Panc1 (cell line): ENCODE results near the gene PGA3.

Experiments
- CTCF ChIP-seq: fragments of 450-650 bp; IDR thresholded peaks from 2 replicates; pipeline ENCODE4 v1.5.1; 2017; ENCODE audit warnings: mild to moderate bottlenecking
- TCF7L2 ChIP-seq: IDR thresholded peaks from 2 replicates; pipeline ENCODE4 v1.6.1; 2011; ENCODE audit warnings: mild to moderate bottlenecking, low read depth, low read length, inconsistent platforms

DNA sequence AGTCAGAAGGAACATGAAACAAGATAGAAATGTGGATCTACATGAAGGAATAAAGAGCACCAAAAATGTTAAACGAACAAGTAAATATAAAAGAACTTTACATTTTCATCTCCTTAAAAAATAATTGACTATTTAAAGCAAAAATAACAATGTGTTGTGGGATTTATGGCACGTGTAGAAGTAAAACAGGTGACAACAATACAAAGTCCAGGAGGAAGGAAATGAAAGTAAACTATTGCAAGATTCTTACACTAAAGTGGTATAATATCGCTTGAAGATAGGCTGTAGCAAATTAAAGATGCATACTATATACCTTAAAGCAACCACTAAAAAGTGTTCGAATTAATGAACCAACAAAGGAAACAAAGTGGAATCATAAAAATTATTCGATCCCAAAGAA is 47.6 kb upstream of the PGA3 start:
- TF ChIP-seq TCF7L2, result no peak
- TF ChIP-seq CTCF, result no peak
